Measurements from ENCODE around the gene TNC. TPM values are rescaled to one million over a fixed set of nuclear protein-coding genes. Genes with fewer than 3 reads are reported as not detected.
A peak's percentile ranks its signal among the peaks of the same experiment; 100 is the strongest.

Gene TNC
- total RNA-seq, 2 donors from 2014 or later, result 35.4 to 92.5 TPM

GRCh38 chr9:115086461-115086860, 31.5 kb downstream of the TNC start:
- no peaks in the 10 kb centered on the region for H3K27me3 ChIP-seq (replicated peaks; ENCODE audit: insufficient read depth)
- no peaks in the 10 kb centered on the region for H3K9me3 ChIP-seq
- TF ChIP-seq POLR2A (IDR thresholded peaks at IDR 0.05), result no peak
- 95% methylated on average over 19 of the region's 19 CpGs for WGBS
- intact Hi-C loops (cut with DNase I), result no loop called here
- no peaks in the 10 kb centered on the region for H3K36me3 ChIP-seq
- no peaks in the 10 kb centered on the region for H3K4me1 ChIP-seq (replicated peaks)
- DNase-seq (ENCODE audit: low spot score), result no peak
- no peak overlapping the region for H3K4me3 ChIP-seq
- no peak overlapping the region for H3K27ac ChIP-seq

- intact Hi-C loops (cut with DNase I), result no loop called here
- 86% methylated on average over 16 of the region's 22 CpGs for WGBS
Measured at GRCh38 chr9:115085773-115086377, 32.1 kb downstream of the TNC start.

GRCh38 chr9:115084709-115085108, 33.2 kb downstream of the TNC start:
- no peaks in the 10 kb centered on the region for H3K36me3 ChIP-seq
- 39% methylated on average over 3 of the region's 3 CpGs for WGBS

More at GRCh38 chr9:115085773-115086377, 32.1 kb downstream of the TNC start:
- Histone ChIP-seq H3K36me3 (no peaks in the 10 kb centered on the region), H3K4me1 (replicated peaks) (no peaks in the 10 kb centered on the region), H3K9me3 (no peaks in the 10 kb centered on the region), H3K4me3 (no peak overlapping the region), H3K27me3 (replicated peaks; ENCODE audit: insufficient read depth) (no peaks in the 10 kb centered on the region), H3K27ac (no peak overlapping the region)
- no peak for TF ChIP-seq POLR2AphosphoS5 (IDR thresholded peaks at IDR 0.05)
- no peak for TF ChIP-seq CTCF (IDR thresholded peaks at IDR 0.05)
- TF ChIP-seq POLR2A (IDR thresholded peaks at IDR 0.05), result no peak
- DNase-seq (ENCODE audit: low spot score), result no peak

GRCh38 chr9:115084157-115084556, 33.8 kb downstream of the TNC start:
- intact Hi-C loops (cut with DNase I), result no loop called here
- H3K36me3 ChIP-seq, result no peaks in the 10 kb centered on the region
- 82% methylated on average over 12 of the region's 12 CpGs for WGBS

More at GRCh38 chr9:115084709-115085108, 33.2 kb downstream of the TNC start:
- DNase-seq (ENCODE audit: low spot score), result peak; percentile 38
- Histone ChIP-seq H3K4me1 (replicated peaks) (no peaks in the 10 kb centered on the region), H3K4me3 (no peak overlapping the region), H3K9me3 (no peaks in the 10 kb centered on the region), H3K27me3 (replicated peaks; ENCODE audit: insufficient read depth) (no peaks in the 10 kb centered on the region), H3K27ac (no peak overlapping the region)
- intact Hi-C loops (cut with DNase I), result no loop called here
- peak; percentile 45 for TF ChIP-seq POLR2AphosphoS5 (IDR thresholded peaks at IDR 0.05)
- no peak for TF ChIP-seq CTCF (IDR thresholded peaks at IDR 0.05)

GRCh38 chr9:115080242-115080641, 37.7 kb downstream of the TNC start:
- Histone ChIP-seq H3K4me3 (no peak overlapping the region), H3K27me3 (replicated peaks; ENCODE audit: insufficient read depth) (no peaks in the 10 kb centered on the region), H3K9me3 (no peaks in the 10 kb centered on the region), H3K27ac (no peak overlapping the region), H3K36me3 (no peaks in the 10 kb centered on the region), H3K4me1 (replicated peaks) (no peaks in the 10 kb centered on the region)
- WGBS, result 54% methylated on average over 3 of the region's 3 CpGs
- TF ChIP-seq POLR2AphosphoS5 (IDR thresholded peaks at IDR 0.05), result no peak
- no peak for TF ChIP-seq POLR2A (IDR thresholded peaks at IDR 0.05)
- no peak for TF ChIP-seq CTCF (IDR thresholded peaks at IDR 0.05)
- intact Hi-C loops (cut with DNase I), result no loop called here
- DNase-seq (ENCODE audit: low spot score), result no peak

More at GRCh38 chr9:115084157-115084556, 33.8 kb downstream of the TNC start:
- no peak overlapping the region for H3K4me3 ChIP-seq
- no peak overlapping the region for H3K27ac ChIP-seq
- no peaks in the 10 kb centered on the region for H3K27me3 ChIP-seq (replicated peaks; ENCODE audit: insufficient read depth)
- TF ChIP-seq POLR2AphosphoS5 (IDR thresholded peaks at IDR 0.05) (no peak), CTCF (IDR thresholded peaks at IDR 0.05) (no peak), POLR2A (IDR thresholded peaks at IDR 0.05) (no peak)
- no peaks in the 10 kb centered on the region for H3K4me1 ChIP-seq (replicated peaks)
- no peak for DNase-seq (ENCODE audit: low spot score)
- H3K9me3 ChIP-seq, result no peaks in the 10 kb centered on the region

Data from prostate gland (tissue), 2 donors.